HepG2 (cell line): ENCODE results near the gene WDFY1. TPM values are rescaled to one million over a fixed set of nuclear protein-coding genes. Genes with fewer than 3 reads are reported as not detected.

Source experiments
- ETV5 ChIP-seq: IDR thresholded peaks from 2 replicates; pipeline ENCODE4 v1.6.1; 2018; ENCODE audit warnings: missing biosample characterization, missing genetic modification reagents, inconsistent platforms, borderline replicate concordance
- FOXO1 ChIP-seq: sonication (generic); formaldehyde crosslinking; IDR thresholded peaks from 2 replicates; pipeline ENCODE4 v1.4.0; 2020; ENCODE audit warnings: missing genetic modification reagents
- FOXP1 ChIP-seq, 2 experiments: fragments of 450-650 bp in 1 of 2; IDR thresholded peaks; 2 replicates each; pipeline ENCODE4 v1.6.1; 2017 to 2018; ENCODE audit warnings: antibody characterized with exemption in 1 of 2
- HMGA1 ChIP-seq: sonication (generic); formaldehyde crosslinking; conservative IDR thresholded peaks from 2 replicates; pipeline ENCODE4 v1.4.0; 2020; ENCODE audit warnings: missing genetic modification reagents
- HNRNPLL ChIP-seq: fragments of 200-400 bp; formaldehyde crosslinking; IDR thresholded peaks from 2 replicates; pipeline ENCODE4 v1.6.1; 2017; ENCODE audit warnings: mild to moderate bottlenecking, low read depth, low read length; ENCODE audit not compliant: poor library complexity, severe bottlenecking
- HOXA5 ChIP-seq: sonication (generic); formaldehyde crosslinking; IDR thresholded peaks from 2 replicates; pipeline ENCODE4 v1.4.0; 2020; ENCODE audit warnings: missing genetic modification reagents
- MIXL1 ChIP-seq: IDR thresholded peaks from 2 replicates; pipeline ENCODE4 v1.6.1; 2016
- MYNN ChIP-seq: sonication (generic); formaldehyde crosslinking; IDR thresholded peaks from 2 replicates; pipeline ENCODE4 v1.4.0; 2020; ENCODE audit warnings: mild to moderate bottlenecking, low read depth, missing genetic modification reagents
- PAX8 ChIP-seq: sonication (generic); formaldehyde crosslinking; IDR thresholded peaks from 2 replicates; pipeline ENCODE4 v1.8.0; 2022; ENCODE audit warnings: mild to moderate bottlenecking, missing genetic modification reagents, borderline replicate concordance
- SP140L ChIP-seq: sonication (generic); formaldehyde crosslinking; IDR thresholded peaks from 2 replicates; pipeline ENCODE4 v1.4.0; 2020; ENCODE audit warnings: missing genetic modification reagents, borderline replicate concordance
- ZNF350 ChIP-seq: sonication (generic); formaldehyde crosslinking; IDR thresholded peaks from 2 replicates; pipeline ENCODE4 v1.4.0; 2020; ENCODE audit warnings: mild to moderate bottlenecking, low read depth, missing genetic modification reagents, borderline replicate concordance
- ZNF607 ChIP-seq: sonication (generic); formaldehyde crosslinking; IDR thresholded peaks from 2 replicates; pipeline ENCODE4 v1.5.1; 2020; ENCODE audit warnings: missing genetic modification reagents, mild to moderate bottlenecking, borderline replicate concordance
- ZNF644 ChIP-seq: IDR thresholded peaks from 2 replicates; pipeline ENCODE4 v1.6.1; 2016; ENCODE audit warnings: low read depth
- polyA plus RNA-seq, 8 experiments: library from polyadenylated mRNA; depleted of rRNA in 3 of 8; stranded (reverse) in 7 of 8; unstranded in 1 of 8; fragments of >200 nt; fragmentation: Illumina TruSeq in 4 of 8; extraction: Trizol in 4 of 8; gene quantifications; 2 replicates each; pipeline versions ENCODE4 v1.2.1 to v1.2.3, GENCODE V29; 2011 to 2016; ENCODE audit warnings: low read depth in 4 of 8, missing spikeins in 1 of 8, mixed read lengths in 1 of 8; ENCODE audit not compliant: insufficient read depth in 1 of 8
- total RNA-seq, 5 experiments: library from RNA; depleted of rRNA; stranded (reverse); fragments of >200 nt; fragmentation: Illumina TruSeq; extraction: Trizol; gene quantifications; 2 replicates each; pipeline ENCODE4 v1.2.3, GENCODE V29; 2016; ENCODE audit warnings: low read depth in 1 of 5
- TF ChIP-seq, protein P1 (sequence below): sonication (generic); formaldehyde crosslinking; IDR thresholded peaks from 2 replicates; pipeline ENCODE4 v1.5.0; 2020; ENCODE audit warnings: mild to moderate bottlenecking, missing genetic modification reagents
- TF ChIP-seq, protein P2 (sequence below): sonication (generic); formaldehyde crosslinking; IDR thresholded peaks from 2 replicates; pipeline ENCODE4 v1.4.0; 2020; ENCODE audit warnings: mild to moderate bottlenecking, missing genetic modification reagents
- TF ChIP-seq, protein P3 (sequence below): sonication (generic); formaldehyde crosslinking; IDR thresholded peaks from 2 replicates; pipeline ENCODE4 v1.4.0; 2020; ENCODE audit warnings: mild to moderate bottlenecking, missing genetic modification reagents, borderline replicate concordance

Gene WDFY1
- total and polyA plus RNA-seq, 2 of the 13 experiments (the other 11 are each of a cell fraction or from before 2014, with no cell fraction given) = 77.0 to 78.4 TPM

DNA sequence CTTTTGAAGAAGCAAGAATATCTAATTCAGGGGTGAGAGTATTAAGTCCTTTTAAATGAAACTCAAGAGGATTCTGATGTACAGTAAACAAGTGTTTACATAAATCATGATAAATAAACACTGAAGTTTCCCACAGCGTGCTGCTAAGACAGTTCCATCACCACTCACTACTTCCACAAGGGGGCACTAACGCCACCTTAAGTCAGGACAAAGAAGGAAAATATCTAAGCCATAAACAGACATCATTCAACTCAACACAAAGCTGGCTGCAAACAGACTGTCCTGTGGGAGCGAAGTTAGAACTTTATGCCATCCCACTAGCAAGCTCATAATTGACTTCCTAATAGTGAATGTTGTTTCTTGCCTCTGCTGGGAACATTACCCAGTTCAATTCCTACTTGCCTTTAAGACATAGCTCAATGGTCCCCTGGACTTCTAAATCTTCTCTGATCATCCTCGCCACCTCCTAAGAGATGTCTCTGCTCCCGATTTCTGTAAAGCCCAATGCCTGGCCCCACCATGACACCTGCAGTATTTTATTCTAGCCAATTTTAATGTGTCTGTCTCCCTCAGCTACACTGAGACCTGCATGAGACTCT is 48.6 kb upstream of the WDFY1 start (continued):
- TF ChIP-seq, protein P1, sequence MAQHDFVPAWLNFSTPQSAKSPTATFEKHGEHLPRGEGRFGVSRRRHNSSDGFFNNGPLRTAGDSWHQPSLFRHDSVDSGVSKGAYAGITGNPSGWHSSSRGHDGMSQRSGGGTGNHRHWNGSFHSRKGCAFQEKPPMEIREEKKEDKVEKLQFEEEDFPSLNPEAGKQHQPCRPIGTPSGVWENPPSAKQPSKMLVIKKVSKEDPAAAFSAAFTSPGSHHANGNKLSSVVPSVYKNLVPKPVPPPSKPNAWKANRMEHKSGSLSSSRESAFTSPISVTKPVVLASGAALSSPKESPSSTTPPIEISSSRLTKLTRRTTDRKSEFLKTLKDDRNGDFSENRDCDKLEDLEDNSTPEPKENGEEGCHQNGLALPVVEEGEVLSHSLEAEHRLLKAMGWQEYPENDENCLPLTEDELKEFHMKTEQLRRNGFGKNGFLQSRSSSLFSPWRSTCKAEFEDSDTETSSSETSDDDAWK = no peak
- TF ChIP-seq FOXO1 (CRISPR knock-in tag) (no peak), PAX8 (CRISPR knock-in tag) (no peak), MYNN (CRISPR knock-in tag) (no peak), HMGA1 (CRISPR knock-in tag) (no peak), ZNF350 (CRISPR knock-in tag) (no peak), MIXL1 (CRISPR knock-in tag) (0 out of 2 replicates have a peak, but pooled peaks have one; percentile 11), HOXA5 (CRISPR knock-in tag) (no peak), FOXP1 (IDR thresholded peaks at IDR 0.05) (peak; percentile 26; the same call in 1 of the 2 replicates), FOXP1 (CRISPR knock-in tag; IDR thresholded peaks at IDR 0.05) (no peak; the same call in 1 of the 2 replicates), HNRNPLL (no peak), ZNF644 (CRISPR knock-in tag) (no peak), ZNF607 (CRISPR knock-in tag) (no peak), SP140L (no peak), ETV5 (no peak)
- TF ChIP-seq, protein P2, sequence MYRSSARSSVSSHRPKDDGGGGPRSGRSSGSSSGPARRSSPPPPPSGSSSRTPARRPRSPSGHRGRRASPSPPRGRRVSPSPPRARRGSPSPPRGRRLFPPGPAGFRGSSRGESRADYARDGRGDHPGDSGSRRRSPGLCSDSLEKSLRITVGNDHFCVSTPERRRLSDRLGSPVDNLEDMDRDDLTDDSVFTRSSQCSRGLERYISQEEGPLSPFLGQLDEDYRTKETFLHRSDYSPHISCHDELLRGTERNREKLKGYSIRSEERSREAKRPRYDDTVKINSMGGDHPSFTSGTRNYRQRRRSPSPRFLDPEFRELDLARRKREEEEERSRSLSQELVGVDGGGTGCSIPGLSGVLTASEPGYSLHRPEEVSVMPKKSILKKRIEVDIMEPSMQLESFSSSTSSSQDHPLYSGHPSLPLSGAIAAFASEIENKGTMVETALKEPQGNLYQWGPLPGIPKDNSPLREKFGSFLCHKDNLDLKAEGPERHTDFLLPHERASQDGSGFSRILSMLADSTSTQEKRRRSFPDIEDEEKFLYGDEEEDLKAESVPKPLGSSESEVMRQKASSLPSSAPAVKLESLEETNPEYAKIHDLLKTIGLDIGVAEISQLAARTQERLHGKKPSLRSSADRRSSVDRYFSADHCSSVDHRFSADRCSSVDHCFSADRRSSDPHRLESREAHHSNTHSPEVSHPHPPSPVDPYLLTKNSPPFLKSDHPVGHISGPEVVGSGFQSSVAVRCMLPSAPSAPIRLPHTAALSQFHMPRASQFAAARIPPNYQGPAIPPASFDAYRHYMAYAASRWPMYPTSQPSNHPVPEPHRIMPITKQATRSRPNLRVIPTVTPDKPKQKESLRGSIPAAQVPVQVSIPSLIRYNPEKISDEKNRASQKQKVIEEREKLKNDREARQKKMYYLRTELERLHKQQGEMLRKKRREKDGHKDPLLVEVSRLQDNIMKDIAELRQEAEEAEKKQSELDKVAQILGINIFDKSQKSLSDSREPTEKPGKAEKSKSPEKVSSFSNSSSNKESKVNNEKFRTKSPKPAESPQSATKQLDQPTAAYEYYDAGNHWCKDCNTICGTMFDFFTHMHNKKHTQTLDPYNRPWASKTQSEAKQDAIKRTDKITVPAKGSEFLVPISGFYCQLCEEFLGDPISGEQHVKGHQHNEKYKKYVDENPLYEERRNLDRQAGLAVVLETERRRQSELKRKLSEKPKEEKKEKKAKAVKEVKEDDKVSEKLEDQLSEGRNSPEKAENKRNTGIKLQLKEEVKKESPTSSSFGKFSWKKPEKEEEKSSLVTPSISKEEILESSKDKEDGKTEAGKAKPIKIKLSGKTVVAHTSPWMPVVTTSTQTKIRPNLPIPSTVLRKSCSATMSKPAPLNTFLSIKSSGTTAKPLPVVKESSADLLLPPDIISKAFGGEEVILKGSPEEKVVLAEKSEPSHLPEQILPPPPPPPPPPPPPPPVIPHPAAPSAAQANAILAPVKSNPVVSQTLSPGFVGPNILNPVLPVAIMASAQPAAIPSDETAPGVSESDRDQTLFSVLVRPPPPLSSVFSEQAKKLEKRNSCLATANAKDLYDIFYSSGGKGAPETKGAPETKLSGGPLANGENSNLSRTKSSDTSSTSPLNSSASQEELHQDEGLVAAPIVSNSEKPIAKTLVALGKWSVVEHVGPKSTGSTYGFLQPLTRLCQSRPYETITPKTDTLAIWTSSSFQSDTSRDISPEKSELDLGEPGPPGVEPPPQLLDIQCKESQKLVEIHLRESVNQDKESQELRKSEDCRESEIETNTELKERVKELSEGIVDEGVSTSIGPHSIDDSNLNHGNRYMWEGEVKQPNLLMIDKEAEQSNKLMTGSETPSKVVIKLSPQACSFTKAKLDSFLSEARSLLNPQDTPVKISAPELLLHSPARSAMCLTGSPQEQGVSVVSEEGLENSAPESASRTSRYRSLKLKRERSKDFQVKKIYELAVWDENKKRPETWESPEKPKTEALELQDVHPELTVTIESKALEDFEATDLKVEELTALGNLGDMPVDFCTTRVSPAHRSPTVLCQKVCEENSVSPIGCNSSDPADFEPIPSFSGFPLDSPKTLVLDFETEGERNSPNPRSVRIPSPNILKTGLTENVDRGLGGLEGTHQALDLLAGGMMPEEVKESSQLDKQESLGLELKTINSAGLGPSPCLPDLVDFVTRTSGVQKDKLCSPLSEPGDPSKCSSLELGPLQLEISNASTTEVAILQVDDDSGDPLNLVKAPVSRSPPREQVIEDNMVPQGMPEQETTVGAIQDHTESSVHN (CRISPR knock-in tag) = no peak
- TF ChIP-seq, protein P3, sequence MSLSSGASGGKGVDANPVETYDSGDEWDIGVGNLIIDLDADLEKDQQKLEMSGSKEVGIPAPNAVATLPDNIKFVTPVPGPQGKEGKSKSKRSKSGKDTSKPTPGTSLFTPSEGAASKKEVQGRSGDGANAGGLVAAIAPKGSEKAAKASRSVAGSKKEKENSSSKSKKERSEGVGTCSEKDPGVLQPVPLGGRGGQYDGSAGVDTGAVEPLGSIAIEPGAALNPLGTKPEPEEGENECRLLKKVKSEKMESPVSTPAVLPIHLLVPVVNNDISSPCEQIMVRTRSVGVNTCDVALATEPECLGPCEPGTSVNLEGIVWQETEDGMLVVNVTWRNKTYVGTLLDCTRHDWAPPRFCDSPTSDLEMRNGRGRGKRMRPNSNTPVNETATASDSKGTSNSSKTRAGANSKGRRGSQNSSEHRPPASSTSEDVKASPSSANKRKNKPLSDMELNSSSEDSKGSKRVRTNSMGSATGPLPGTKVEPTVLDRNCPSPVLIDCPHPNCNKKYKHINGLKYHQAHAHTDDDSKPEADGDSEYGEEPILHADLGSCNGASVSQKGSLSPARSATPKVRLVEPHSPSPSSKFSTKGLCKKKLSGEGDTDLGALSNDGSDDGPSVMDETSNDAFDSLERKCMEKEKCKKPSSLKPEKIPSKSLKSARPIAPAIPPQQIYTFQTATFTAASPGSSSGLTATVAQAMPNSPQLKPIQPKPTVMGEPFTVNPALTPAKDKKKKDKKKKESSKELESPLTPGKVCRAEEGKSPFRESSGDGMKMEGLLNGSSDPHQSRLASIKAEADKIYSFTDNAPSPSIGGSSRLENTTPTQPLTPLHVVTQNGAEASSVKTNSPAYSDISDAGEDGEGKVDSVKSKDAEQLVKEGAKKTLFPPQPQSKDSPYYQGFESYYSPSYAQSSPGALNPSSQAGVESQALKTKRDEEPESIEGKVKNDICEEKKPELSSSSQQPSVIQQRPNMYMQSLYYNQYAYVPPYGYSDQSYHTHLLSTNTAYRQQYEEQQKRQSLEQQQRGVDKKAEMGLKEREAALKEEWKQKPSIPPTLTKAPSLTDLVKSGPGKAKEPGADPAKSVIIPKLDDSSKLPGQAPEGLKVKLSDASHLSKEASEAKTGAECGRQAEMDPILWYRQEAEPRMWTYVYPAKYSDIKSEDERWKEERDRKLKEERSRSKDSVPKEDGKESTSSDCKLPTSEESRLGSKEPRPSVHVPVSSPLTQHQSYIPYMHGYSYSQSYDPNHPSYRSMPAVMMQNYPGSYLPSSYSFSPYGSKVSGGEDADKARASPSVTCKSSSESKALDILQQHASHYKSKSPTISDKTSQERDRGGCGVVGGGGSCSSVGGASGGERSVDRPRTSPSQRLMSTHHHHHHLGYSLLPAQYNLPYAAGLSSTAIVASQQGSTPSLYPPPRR = no peak
